NCI-H2081 treated with DMSO at 0.1 percent for 48 hours (cell line): Measurements from ENCODE around the gene TPSB2.

Experiments
- DNase-seq: peaks from one replicate; lab custom pipeline; 2025; lab: John Stamatoyannopoulos, UW

TPSB2 gene

GRCh38 chr16:1182950-1183907, 46.8 kb downstream of the TPSB2 start:
- DNase-seq, result no peak

- no peak for DNase-seq
Measured at GRCh38 chr16:1182316-1182671, 47.7 kb downstream of the TPSB2 start.

GRCh38 chr16:1181404-1182315, 48.3 kb downstream of the TPSB2 start:
- no peak for DNase-seq

- no peak for DNase-seq
Measured at GRCh38 chr16:1180549-1181403, 49.2 kb downstream of the TPSB2 start.
